ENCODE results near the gene RXFP4.
"Not testable (repeated sequence)": the region's sequence is repeated elsewhere in the genome, so short reads cannot be mapped to it uniquely, and the experiment has no call there.

The RXFP4 gene, protein sequence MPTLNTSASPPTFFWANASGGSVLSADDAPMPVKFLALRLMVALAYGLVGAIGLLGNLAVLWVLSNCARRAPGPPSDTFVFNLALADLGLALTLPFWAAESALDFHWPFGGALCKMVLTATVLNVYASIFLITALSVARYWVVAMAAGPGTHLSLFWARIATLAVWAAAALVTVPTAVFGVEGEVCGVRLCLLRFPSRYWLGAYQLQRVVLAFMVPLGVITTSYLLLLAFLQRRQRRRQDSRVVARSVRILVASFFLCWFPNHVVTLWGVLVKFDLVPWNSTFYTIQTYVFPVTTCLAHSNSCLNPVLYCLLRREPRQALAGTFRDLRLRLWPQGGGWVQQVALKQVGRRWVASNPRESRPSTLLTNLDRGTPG

DNA sequence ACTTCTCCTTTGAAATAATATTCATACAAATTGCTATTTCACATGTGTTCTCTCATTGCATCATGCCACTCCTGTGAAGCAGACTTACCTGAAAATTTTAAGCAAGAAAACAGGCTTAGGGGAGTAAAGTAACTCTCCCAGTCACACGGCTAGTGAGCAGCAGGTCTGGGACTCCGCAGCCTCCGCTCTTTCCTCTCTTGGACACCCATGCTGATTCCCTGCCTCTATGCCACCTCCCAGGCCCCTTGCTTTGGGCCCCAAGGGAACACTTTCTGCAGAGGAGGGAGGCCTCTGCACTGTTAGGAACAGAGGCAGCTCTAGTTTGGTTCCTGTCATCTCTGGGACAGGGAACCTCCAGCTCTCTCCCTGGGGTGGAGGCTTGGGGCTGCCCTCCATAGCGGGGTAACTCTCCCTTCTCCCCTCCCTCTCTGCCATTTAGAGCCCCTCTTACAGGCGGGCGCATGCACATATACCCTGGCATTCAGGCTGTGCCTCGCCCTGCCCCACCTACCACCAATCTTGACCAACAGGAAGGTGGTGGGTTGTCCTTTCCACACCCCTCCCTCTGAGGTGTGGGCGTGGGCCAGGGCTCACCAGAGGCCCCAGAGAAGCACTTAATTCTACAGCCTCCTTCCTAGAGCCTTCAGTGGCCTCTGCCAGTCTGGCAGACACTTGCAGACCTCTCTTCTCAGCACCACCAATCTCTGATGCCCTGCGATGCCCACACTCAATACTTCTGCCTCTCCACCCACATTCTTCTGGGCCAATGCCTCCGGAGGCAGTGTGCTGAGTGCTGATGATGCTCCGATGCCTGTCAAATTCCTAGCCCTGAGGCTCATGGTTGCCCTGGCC, at the start of gene RXFP4:
Gene RXFP4 (plus strand): TSS at position 646 of the 852 bp plus-strand sequence. CDS start 72 bp downstream, at position 718.
- no peak for DNase-seq (ENCODE audit: low read depth)

DNA sequence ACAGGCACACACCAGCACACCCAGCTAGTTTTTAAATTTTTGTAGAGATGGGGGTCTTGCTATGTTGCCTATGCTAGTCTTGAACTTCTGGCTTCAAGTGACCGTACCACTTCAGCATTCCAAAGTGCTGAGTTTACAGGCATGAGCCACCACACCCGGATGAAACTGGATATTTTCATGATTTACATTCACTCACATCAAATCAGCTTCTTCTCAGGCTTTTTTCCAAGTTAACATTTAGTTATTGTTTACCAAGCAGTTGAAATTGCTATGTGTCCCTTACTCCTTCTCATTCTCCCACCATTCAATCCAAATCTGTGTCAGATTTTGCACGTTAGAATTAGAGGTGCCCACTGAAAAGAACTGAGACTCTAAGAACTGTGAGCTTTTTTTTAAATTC, 48.6 kb upstream of the RXFP4 start:
- DNase-seq (ENCODE audit: low read depth), result no peak

DNA sequence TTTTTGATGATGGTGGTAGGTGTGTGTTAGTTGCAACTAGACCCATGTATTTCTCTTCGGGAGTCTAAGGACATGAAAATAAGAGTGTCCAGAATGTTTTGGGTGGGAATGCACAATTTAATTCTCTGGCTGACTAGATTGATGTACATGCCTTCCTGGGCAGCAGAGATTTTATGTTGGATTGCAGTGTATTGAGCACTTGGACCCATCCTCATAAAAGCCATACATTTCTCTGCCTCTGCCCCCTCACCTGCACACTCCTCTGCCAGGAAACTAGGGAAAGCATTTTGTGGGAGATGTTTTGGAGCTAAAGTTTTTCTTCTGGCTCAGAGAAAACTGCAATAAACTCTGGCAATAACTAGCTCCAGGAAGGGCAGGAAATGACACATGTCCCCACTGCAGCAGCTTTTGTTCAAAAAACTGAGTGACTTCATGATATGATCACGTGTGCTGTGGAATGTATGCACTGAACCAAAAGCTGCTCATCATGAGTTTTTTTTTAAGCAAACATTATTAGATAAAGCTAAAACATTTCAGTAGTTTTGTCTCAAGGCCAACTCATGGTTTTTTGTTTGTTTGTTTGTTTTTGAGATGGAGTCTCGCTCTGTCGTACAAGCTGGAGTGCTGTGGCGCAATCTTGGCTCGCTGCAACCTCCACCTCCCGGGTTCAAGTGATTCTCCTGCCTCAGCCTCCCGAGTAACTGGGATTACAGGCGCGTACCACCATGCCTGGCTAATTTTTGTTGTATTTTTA, 47.9 kb upstream of the RXFP4 start:
- no peak for DNase-seq (ENCODE audit: low read depth)

DNA sequence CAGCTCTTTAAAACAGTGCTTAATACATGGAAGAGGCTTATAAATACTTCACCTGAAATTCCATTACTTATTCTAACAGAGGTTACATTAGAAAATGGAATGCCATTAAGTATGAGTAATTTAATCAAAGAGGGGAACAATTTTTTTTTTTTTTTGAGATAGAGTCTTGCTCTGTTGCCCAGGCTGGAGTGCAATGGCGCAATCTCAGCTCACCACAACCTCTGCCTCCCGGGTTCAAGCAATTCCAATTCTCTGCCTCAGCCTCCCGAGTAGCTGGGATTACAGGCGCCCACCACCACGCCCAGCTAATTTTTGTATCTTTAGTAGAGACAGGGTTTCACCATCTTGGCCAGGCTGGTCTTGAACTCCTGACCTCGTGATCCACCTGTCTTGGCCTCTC, 45.8 kb upstream of the RXFP4 start:
- not testable (repeated sequence) for DNase-seq (ENCODE audit: low read depth)

DNA sequence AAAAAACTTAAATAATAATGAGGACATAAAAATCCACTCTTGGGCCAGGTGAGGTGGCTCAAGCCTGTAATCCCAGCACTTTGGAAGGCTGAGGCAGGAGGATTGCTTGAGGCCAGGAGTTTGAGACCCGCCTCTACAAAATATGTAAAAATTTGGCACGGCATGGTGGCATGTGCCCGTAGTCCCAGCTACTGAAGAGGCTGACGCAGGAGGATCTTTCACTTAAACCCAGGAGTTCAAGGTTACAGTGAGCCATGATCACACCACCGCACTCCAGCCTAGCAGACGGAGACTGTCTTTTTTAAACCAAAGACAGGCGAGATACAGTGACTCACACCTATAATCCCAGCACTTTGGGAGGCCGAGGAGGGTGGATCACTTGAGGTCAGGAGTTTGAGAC, 45.0 kb upstream of the RXFP4 start:
- DNase-seq (ENCODE audit: low read depth), result not testable (repeated sequence)

DNA sequence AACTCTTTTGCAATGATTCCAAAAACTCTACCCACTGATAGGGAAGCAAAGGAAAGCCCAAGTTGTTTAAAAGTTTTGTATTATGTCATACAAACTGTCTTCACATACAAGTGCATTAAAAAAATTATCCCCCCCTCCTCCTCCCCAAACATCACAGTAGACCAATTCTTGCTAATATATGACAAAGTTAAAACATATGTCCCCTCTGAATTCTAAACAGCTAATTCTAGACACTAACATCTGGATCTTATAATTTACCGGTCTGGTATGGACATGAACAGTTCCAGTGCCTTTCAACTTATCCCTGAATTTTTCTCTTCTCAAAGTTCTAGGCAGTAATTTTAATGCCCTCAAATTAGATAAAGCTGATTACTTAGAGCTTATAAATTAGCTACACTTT, 43.7 kb upstream of the RXFP4 start:
- DNase-seq (ENCODE audit: low read depth), result no peak

DNA sequence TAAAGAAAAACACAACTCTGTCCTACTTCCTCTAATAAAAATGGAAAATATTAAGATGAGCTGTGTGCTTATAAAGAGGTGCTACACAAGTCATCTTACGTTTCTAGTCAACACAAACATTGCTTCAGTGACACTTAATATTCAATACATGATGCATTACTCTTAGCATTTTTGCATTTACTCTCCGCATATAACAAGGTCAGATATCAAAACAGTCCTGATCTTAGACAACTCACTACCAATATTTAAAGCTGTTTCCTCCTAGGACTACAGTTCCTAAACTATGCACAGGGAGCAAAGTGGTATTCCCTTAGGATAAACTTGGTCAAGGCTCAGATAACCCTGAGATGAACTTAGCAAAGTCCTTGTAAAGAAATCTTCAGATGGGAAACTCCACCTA, 42.5 kb upstream of the RXFP4 start:
- no peak for DNase-seq (ENCODE audit: low read depth)

DNA sequence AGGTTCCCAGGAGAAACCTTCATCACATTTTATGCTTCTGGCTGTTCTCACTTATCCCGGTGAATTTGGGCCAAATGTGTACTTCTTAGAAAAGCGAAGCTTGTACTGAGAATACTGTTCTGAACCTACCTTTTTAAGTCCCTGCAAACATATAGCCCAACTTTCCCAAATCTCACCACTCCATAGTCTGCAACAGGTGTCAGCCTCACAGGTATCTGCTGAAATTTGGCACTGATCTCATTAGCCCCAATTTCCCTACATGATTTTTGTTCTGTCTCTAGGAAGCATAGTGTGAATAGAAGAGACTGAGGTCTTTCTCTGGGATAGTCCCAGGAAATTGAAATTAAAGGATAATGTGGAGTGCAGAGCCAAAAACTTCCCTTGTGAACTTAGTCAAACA, 41.8 kb upstream of the RXFP4 start:
- DNase-seq (ENCODE audit: low read depth), result no peak

DNA sequence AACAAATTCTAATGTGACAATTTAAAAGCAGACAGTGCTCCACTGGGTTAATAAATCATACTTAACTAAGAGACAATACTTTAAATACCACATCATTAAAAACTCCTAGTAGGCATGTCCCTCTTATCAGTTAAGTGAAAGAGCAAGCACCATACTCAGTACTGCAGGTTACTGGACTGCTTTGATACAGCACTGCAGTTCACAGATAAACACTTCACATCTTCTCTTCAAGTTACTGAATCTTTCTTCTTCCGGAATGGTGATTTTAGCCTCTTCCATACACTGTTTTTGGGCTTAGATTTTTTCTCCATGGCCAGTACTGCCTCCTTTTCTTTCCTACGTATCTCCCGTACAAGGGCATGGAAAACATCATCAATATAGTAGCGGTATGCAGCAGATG, 41.3 kb upstream of the RXFP4 start:
- no peak for DNase-seq (ENCODE audit: low read depth)

DNA sequence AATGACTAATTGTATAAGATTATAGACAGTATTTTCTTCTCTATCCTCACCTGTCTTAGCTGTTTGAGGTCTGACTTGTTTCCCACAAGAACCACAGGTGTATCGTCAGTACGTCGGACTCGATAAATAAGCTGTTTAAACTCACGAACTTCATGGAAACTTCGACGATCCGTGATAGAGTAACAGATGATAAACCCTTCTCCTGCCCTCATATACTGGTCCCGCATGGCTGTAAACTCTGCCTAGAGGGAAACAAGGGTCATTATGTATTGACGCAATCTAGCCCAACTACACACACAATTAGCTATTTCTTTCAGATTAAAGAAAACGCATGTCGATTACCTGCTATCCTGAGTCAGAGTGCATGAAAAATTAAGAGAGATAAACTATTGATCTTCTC, 37.2 kb upstream of the RXFP4 start:
- no peak for DNase-seq (ENCODE audit: low read depth)

DNA sequence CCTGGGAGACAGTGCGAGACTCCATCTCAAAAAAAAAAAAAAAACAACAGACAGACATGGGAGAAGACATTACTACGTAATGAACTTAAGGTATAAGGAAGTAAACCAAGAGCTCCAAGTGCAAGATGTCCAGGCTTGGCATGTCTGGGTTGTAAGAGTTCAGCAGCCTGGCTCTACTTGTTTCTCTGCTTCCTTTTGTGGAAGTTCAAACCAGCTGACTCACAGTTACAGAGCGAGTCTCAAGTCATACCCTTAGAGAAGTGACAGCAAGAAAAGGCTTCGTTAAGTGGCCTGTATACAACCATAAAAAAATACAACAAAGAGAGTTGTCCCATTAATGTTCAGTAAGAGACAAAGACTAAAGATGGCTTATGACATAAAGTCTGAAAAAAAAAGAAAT, 31.5 kb upstream of the RXFP4 start:
- DNase-seq (ENCODE audit: low read depth), result no peak

DNA sequence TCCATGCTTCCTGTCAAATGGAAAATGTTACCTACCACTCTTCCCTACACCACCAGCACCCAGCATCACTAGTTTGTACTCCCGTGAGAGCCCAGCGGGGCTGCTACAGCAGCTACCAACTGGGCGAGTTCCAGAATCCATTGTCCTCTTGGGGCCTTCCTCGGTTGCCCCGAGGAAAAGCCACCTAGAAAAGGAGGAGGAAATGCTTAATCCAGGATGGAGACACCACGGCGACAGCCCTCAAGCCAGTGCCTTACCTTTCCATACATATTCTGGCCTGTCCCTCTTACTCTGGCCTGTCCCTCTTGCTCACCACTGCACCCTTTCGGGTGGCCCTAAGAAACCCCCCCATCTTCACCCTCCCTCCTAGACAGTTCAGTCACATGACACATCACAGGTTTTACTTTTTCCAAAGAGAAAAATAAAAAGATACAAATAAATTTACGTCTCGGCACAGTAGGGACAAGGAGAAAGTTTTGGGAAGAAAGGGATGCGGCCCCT, 30.8 kb upstream of the RXFP4 start:
- DNase-seq (ENCODE audit: low read depth), result no peak

DNA sequence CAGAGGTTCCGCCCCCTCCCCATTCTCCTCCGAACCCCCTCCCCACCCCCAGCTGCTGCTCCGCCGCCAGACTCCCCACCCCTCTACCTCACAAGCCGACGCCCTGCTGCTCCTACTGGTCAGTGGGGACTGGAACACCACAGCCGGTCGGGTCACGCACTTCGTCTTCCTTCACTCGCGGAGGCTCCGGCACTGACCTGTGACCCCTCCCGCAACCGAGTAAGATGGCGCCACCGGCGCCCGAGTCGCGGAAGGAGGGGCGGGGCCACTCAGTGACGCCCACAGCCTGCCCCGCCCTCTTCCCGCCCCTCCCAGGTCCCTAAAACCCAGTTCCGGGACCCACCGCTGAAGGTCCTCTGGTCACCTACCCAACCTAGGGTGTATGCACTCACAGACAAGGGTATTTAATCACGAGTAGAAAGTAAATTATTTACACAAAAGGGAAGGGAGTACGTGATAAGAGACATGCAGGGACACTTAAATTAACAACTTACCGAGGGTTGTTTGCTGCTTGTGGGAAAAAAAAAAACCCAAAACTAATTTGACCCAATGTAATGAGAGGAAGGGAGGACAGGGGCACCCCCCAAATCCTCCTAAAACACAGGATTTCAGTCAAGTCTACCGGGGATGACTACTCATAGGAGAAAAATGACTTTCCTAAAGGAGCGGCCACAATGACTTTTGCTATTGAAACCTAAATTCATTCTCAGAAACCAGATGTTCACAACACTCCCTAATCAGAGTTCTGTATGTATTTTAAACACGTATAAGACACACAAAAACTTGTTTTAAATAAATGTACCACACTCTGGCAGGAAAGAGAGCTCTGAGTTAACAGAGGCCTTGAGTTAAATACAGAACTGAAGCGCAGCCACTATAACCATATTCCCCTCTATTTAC, 30.0 kb upstream of the RXFP4 start, which contains the start of gene RIT1:
Gene RIT1 (minus strand): TSS at position 194 of the 900 bp plus-strand sequence. CDS start 588 bp downstream, outside the sequence.
- peak; percentile 83 for DNase-seq (ENCODE audit: low read depth)

DNA sequence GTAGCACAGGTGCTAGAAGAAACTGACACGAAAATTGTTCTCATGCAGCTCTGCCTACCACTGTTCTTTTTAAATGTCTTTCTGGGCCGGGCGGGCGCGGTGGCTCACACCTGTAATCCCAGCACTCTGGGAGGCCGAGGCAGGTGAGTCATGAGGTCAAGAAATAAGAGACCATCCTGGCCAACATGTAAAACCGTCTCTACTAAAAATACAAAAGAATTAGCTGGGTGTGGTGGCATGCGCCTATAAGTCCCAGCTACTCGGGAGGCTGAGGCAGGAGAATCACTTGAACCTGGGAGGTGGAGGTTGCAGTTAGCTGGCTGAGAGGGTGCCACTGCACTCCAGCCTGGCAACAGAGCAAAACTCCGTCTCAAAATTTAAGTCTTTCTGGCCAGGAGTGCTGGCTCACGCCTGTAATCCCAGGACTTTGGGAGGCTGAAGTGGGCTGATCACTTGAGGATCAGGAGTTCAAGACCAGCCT, 29.3 kb upstream of the RXFP4 start:
- DNase-seq (ENCODE audit: low read depth), result no peak

DNA sequence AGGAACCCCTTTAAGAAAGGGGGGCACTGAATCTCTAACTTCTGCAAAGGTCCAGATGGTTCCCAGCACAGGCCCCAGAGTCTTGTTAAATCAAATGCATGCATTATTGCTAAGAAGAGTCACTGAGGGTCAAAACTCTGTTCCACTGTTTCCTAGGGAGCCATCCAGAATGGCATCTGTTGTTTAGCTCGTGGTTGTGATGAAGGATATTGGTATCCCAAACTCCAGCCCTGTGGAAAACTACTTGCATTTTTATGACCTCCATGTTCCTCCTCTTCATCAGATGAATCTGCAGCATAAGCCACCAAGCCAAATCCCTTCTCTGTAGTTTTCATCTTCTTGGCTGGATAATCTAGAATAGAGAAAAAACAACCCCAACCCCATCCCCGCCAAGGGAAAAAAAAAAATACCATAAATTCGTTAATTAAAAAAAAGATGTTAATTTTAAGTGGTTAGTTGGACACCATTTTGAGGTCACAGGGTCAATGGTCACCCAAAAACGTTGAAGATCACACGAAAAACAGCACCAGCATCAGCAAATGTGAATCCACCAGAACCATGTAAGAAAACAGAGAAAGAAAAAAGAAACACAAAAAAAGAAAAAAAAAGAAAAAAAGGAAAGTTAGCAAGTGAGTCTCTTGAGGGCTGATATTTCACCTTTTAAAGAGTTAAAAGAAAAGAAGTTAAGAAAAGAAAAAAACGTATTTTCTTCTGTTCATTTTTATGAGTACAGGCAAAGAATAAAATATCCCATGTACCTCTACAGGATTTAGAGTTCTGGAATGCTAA, 27.3 kb upstream of the RXFP4 start:
- no peak for DNase-seq (ENCODE audit: low read depth)

DNA sequence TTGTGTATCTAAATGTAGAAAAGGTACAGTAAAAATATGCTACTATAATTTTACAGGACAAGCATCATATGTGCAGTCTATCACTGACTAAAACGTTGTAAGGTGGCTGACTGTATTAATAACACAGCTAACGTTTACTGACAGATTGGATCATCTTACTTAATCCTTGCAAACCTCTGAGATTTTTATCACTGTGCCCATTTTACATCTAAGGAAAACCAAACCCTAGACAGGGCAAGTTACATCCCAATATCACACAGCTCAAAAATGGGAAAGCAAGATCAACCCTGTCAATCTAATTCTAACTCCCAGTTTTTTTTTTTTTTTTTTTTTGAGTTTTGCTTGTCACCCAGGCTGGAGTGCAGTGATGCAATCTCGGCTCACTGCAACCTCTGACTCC, 22.8 kb upstream of the RXFP4 start:
- DNase-seq (ENCODE audit: low read depth), result no peak

DNA sequence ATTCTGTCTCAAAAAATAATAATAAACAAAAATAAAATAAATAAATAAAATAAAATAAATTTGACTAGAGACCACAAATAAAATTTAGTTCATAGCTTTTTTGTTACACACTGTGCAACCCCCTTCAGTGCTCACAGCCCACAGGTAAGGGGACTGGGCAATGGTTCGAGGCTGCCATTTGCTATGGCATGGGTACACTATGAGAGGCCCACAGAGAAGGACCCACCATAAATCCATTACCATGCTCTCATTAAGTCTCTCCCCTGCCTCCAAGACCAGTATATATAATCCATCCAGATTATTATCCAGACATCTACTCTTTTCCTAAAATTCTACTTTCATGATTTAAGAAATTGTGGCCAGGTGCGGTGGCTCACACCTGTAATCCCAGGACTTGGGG, 21.6 kb upstream of the RXFP4 start:
- no peak for DNase-seq (ENCODE audit: low read depth)

DNA sequence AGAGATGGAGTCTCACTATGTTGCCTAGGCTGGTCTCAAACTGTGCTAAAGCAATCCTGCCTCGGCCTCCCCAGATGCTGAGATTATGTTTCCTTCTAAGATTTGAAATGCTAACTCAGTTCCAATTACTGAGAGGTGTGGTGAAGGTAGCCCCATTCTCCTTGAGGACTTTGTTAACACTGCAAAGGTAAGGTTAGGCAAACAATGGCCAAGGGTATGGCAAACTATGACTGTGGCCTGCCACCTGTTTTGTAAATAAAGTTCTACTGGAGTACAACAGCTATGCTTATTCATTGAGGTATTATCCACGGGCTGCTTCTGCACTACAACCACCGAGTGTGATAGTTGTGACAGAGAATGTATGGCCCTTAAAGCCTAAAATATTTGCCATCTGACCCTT, 20.7 kb upstream of the RXFP4 start:
- DNase-seq (ENCODE audit: low read depth), result no peak

DNA sequence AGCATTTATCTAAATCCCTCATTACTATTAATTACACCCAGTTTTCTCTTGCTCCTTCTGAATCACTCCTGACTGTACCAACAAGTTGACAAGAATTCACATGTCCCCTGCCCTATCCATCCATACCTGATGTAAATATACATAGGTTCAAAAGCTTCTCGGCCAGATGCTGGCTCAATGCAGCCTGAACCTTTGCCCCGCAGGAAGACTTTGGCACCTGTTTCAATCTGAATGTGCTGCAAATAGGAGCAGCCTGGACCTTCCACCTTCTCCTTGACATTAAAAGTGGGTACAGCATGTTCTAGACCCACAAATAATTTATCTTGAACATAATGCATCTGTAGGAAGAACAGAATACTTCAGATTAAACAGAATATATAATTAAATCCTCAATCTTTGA, 15.9 kb upstream of the RXFP4 start:
- DNase-seq (ENCODE audit: low read depth), result no peak

DNA sequence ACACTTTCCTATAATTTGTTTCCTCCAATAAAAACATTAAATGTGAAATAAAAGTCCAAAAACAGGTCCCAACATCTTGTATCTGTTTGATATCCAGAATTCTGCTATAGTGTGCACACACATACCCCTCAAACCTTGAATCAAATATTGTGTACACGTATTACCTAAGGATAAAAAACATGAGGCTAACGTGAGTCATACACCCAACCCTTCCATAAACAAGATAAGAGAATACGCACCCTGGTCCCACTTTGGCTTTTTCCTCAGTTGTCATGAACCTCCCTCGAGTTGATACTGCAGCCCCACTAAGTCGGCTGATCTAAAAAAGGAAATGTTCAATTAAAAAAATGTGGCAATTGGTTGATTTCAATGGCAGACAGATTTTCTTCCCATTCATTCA, 12.4 kb upstream of the RXFP4 start:
- no peak for DNase-seq (ENCODE audit: low read depth)

Measured in activated T-cell treated with anti-CD3 and anti-CD28 coated beads for 48 hours (primary cell).